AG10803 (cell line): Measurements from ENCODE around the gene GREM2.
A peak's percentile ranks its signal among the peaks of the same experiment; 100 is the strongest.

ENCODE experiments used
- DNase-seq: peaks from one replicate; pipeline ENCODE4 v3.0.0; 2010; ENCODE audit warnings: low read depth
- H3K4me3 ChIP-seq: 2 replicates; pipeline ENCODE4 v1.5.1; 2011; ENCODE audit warnings: mild to moderate bottlenecking, low read length, control low read depth
- CTCF ChIP-seq: conservative IDR thresholded peaks from 2 replicates; pipeline ENCODE4 v1.5.1; 2011; ENCODE audit warnings: mild to moderate bottlenecking, low read length, control low read depth, inconsistent platforms

Gene GREM2

GRCh38 chr1:240611619-240612480 lies at the start of gene GREM2:
GREM2 (minus strand) TSS chr1:240612155; CDS start chr1:240493475, 118,680 bp downstream.
- peak within 1 kb of the TSS; percentile 86 for H3K4me3 ChIP-seq
- DNase-seq = peak; percentile 98
- TF ChIP-seq CTCF = no peak

GRCh38 chr1:240658312-240658960 lies 46.5 kb upstream of the GREM2 start:
- H3K4me3 ChIP-seq = no peak overlapping the region
- DNase-seq = peak; percentile 67
- no peak for TF ChIP-seq CTCF

- no peak for TF ChIP-seq CTCF
- H3K4me3 ChIP-seq = no peak overlapping the region
- DNase-seq = no peak
These were observed 44.6 kb upstream of the GREM2 start for GRCh38 chr1:240656531-240656930.

- no peak for DNase-seq
- TF ChIP-seq CTCF = no peak
- peak overlapping the region; percentile 41; the same call in 1 of the 2 replicates for H3K4me3 ChIP-seq
These were observed 41.0 kb upstream of the GREM2 start for GRCh38 chr1:240652961-240653409.

GRCh38 chr1:240652549-240652948 lies 40.6 kb upstream of the GREM2 start:
- H3K4me3 ChIP-seq = peak overlapping the region; percentile 41
- no peak for TF ChIP-seq CTCF
- DNase-seq = peak; percentile 61

GRCh38 chr1:240650877-240651276 lies 38.9 kb upstream of the GREM2 start:
- no peak overlapping the region for H3K4me3 ChIP-seq
- TF ChIP-seq CTCF = no peak
- no peak for DNase-seq
